NCI-H2227 (cell line): ENCODE results near the gene PDE7B.
A peak's percentile ranks its signal among the peaks of the same experiment; 100 is the strongest.

Source experiments
- DNase-seq: peaks from one replicate; lab custom pipeline; 2025; ENCODE audit not compliant: unreplicated experiment; lab: John Stamatoyannopoulos, UW

PDE7B gene

DNA sequence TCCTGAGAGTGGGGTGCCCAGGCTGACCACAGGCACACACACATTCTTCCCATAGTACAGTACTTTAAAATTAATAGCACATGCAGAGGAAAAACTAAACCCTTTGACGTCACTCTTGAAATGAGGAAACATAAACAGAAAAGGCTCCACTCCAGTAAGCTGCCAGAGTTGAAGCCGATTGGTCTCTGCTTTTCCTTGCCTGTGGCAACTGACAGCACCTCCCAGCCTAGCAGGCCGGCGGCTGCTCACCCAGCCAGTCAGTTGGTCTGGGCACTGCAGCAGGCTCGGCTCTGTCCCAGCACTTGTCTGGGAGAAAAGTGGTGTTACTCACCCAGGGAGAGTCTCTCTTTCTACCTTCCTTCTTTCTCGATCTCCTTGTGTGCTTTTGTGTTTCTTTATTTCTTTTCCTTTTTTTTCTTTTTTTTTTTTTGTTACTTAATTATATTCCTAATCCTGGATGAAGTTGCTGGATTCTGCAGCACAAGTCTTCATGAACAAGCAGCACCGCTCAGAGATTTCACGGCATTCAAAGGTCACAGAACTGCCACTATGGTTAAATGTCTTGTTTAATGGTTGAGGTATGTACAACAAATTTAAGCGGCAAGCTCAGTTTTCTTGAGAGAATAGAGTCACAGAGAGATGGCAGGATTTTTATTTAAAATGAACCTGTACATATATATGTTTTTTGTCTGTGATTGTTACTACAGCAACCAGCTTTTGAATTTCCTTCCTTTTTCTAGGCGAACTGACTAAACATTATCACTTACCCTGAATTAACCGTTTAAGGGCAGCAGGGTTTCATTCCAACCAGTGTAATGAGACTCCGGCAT lies at the start of gene PDE7B:
PDE7B (plus strand) TSS at position 260 of the 830 bp plus-strand sequence.
- peak; percentile 45 for DNase-seq

DNA sequence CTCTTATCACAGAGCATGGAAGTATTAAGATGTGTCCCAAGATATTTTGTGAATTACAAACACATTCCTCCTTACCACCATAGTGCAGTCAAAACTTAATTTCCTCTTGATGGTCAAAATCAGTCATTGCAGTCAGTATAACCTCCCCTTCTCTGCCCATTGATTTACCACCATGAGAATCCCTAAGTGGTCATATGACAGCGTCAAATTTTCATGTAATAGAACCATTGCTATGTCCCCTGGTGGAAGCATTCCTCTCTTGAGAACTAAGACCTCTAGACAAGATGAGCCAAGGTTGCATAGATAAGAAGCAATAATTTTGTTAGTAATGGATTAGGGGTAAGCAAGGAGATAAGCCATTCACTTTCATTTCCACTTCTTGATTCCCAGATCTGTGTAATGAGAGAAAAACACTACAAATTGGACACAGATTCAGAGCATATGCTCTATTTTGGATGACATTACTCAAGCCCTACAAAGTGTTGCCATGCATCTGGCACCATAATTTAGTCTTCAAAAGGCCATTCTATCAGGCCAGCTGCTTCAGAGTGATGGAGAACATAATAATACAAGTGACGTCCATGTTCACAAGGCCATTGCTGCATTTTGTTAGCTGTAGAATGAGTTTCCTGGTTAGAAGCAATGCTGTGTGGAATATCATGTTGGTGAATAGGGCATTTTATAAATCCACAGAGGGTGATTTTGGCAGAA lies 49.6 kb upstream of the PDE7B start:
- DNase-seq, result no peak

DNA sequence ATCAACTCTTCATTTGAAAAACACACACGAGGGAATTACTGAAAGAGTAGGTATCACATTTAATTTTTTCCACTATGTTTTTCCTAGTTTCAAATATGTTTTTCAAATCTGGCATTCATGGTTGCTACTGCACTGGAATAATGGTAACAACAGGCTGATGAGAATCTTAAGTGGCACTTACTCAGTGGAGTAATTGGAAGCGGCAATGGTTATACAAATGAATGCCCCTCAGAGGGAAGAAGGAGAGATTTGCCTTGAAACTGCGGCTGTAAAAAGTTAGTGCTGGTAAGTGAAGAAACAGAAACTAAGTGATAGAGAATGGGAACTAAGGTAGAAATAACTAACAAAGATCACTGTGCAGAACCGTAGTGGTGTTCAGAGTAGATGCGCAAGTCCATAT lies 41.0 kb upstream of the PDE7B start:
- DNase-seq, result no peak

DNA sequence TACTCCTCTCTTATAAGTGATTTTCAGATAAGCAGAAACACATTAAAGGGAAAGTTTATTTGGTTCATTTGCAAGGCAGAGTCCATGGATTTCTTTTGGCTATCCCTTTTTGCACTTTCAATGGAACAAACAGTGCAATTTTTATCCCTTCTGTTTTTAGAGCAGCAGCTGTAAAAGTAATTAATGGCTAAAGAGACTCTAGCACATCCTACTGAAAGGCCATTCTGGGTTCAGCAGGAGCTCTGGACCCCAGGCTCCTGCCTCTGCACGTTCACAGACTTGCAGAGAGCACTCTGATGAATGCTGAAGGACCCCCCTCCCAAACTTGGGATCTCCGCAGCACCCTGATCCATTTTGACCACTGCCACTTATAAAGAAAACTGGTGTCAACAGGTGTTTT lies 40.3 kb upstream of the PDE7B start:
- no peak for DNase-seq

DNA sequence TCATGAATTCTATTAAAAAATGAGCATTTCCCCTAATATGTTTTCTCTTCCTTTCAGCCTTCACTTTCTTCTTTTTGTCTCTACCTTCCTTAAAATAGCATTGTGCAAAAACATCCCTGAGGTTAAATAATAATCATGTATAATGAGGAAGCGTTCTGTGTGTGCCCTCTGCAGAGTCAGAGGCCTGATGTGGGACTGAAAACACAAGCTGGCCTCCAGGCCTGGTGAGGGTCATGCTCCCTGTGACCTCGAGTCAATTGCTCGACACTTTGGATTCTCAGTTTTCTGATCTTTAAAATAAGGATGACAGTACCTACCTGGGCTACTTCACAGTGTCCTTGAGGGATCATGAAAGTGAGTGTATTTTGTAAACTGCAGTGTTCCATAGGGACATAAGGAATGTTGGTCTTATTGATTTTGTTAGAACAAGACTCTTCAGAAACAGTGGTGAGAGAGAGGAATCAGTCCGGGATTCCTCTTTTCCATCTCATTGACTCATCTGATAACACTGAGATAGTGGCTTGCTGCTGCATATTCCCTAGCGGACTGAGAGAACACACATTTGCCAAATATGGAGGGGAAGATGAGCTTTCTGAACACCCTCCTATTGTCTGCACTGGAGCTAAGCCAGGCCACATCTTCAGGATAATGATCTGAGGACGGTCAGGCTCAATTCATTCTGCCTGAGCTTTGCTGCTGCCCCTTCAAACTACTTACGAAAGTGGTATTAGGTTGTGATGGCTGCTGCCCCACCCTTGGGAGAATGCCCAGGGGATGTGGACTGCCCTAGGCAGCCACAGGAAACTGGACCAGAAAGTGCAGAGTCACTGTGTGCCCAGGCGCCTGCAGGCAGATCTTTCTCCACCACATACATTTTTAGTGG lies 39.6 kb upstream of the PDE7B start:
- DNase-seq, result no peak

DNA sequence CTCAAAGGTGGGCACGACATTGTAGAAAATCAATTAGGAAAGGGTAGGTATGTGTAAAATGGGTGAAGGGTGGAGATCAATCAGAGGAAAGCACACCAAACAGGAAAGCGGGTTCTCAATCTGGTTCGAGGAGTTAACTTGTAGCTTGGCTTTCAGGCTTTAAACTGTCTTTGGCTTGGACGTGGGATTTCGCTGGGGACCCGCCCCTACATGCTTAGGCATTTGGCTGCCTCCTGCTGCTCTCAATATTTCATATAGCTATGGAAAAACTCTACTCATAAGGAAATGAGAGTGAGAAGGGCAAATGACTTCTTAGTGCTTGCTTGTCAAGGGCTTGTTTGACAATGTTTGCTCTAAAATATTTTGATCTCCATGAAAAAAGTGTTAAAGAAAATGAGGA lies 38.1 kb upstream of the PDE7B start:
- no peak for DNase-seq

DNA sequence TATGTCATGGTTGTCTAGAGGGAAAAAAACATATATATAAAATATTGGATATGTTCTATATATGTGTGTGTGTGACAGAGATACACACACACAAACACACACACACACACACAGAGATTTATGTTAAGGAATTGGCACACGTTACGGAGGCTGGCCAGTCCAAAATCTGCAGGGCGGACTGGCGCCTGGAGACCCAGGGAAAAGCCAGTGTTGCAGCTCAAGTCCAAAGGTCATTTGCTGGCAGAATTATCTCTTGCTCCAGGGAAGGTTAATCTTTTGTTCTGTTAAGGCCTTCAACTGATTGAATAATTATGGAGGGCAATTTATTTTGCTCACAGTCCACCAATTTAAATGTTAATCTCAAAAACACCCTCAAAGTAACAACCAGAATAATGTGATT lies 37.5 kb upstream of the PDE7B start:
- peak; percentile 2 for DNase-seq

DNA sequence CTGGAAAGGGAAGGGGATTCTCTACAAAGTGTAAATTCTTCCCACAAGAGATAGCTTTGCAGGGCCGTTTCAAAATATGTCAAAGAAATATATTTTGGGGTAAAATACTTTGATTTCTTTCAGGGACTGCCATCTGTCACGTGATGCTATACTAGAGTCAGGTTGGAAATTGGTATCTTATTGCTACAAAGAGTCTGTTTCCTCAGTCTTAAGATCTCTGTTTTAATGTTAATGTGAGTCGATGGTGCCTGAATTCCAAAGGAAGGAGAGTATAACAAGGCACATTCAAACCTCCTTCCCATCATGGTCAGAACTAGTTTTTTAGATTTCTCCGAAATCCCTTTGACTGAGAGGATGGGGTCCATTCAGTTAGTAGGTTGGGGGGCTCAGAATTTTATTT lies 36.3 kb upstream of the PDE7B start:
- DNase-seq, result no peak

DNA sequence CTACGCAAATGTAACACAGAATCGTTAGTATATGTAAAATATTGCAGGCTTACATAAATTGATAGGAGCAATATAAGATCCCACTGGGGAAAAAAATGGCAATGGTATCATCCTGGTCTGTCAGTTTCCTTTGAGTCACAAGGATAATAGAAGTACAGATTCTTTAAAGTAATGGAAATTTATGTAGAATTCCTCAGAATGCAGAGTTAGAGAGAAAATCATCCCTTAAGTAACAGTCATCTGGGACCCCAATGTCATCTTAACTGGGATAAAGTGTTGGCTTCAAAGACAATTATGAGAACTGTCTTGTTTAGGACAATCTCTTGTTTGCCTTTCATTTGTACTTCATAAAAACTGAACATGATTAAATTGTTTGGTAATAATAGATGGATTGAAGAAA lies 34.5 kb upstream of the PDE7B start:
- no peak for DNase-seq

DNA sequence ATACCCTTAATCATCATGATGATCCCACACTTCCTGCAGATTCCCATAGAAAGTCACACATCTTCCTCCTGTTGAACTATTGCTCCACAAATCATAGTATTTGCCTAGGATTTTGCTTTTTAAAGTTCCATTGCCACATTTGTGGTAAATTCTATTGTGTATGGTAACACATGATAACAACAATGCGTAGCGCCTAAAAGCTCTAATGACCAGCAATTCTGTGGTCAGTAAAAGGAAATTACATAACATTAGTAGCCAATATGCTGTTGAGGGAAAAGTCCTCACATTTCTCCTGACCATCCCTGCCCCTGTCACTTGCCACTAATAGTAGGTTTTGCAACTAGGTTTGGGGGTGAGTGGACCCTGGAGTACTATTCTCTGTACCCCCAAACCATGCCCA lies 31.8 kb upstream of the PDE7B start:
- no peak for DNase-seq

DNA sequence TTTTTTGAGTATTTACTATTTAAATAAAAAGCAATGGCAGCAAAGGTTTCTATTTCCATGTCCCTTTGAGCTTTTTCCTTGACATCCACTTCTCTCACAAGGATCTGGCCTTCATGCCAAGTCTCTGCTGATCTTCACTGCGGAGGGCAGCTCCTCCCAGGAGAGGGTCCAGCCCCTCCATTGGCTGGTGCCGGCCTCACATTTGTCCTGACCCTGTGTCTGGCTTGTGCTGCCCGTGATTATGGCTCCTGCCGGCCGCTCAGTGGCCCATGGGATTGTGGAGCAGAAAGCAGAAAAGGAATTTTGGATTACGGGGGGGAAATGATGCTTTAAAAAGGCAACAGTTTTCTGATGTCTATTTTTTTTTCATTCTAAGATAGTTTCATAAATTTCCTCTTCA lies 31.2 kb upstream of the PDE7B start:
- DNase-seq, result no peak

DNA sequence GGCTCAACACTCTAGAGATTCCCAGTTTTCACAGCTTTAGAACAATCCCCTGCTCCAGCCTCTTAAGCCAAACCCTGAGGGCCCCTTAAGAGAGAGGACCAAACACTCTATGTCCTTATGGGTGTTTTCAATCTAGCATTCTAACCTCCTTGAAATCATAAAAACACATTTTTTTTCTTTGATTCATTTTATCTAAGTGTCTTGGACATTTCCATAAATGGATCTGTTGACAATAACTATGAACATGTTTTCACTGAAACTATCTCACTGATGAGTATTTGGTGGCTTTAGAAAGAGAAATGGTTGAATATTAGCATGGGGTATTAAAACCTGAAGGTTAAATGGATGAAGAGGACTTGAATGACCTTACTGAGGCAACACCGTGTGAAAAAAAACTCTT lies 27.6 kb upstream of the PDE7B start:
- no peak for DNase-seq

DNA sequence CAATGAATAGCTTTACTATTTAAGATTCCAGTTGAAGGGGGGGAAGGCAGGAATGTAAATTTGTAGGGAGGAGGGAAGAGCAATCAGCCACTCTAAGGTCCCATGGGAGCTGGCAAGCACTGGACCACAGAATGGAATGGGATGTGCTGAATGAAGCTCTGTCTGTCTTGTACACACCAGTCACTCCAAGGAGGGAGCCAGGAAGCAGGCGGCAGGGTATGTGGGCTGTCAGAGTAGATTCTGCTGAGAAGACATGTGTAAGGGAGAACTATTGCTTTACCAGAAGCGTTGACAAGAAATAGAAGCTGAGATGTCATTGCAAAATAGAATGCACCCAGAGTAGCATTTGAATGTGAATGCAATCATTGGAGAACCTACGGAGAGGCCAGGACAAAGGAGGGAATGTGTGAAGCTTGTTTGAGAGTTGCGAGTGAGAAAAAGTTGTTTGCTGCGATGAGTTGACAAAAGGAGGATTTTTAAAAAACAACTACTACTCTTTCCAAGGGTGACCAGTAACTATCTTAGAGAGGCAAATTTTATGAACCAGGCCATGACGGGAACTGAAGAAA lies 25.2 kb upstream of the PDE7B start:
- no peak for DNase-seq

DNA sequence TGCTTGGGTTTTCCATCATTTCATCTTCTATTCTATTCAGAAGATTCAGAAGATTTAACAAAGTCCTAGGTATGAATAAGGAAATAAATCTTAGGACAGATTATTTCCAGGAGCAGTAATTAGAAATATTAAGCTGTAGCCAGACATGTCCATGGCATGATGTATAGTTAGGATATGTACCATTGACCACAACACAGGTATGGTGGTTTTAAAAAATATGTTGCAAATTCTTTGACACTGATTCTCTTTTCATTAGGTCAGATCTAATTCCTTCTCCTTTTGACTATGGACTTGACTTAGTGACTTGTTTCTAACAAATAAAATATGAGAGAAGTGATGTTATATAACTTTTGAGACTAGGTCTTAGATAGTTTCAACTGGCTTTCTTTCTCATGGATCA lies 23.5 kb upstream of the PDE7B start:
- DNase-seq, result no peak

DNA sequence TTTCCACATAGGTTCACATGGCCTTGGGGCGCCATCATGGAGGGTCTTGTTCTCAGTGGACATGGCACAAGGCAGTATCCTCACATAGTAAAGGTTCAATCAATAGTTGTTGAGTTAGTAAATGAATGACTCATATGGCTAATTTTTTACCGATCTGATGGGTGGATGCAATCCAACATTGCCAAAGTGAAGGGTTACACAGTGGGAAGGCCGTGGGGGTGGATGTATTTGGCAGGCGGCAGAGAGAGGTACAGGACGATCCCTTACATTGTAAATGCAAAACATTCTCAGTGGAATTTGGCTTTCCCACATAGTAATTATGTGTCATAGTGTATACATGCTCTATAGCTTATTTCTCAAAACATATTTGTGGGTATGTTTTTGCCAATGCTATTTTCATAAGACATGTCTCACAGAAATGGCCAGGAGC lies 21.0 kb upstream of the PDE7B start:
- DNase-seq, result no peak

DNA sequence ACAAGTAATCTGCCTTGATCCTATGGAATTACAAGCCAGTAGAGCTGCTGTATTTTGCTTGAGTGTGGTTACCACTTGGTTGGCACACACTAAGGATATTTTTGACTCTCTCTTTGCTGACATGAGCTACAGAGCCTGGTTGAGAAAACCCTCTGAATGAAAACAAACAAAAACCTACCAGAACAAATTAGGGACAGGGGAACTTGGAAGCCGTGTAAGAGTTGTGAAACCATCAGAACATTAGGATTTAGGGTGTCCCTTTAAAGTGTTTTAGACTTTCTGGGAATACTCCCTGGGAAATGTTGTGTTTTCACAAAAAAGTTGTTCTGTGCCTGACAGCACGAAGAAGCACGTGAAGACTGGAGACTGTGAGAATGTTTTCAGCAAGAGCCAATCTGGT lies 20.5 kb upstream of the PDE7B start:
- no peak for DNase-seq

DNA sequence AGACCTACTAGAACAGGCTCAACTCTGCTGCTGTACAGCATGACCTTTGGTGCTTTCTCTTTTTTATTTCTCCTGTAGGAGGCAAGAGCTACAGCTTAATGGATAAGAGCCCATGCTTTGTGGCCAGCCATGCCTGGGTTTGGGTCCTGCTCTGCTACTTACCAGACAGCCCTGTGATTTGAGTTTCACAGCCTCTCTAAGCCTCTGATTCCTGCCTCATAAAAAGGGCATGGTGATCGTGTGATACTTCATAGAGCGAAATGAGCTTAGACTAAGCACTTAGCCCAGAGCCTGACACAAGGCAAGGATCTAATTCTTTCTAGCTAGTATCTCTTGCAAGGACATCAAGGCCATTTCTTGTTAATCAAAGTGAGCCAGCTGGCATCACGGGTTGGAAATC lies 19.3 kb upstream of the PDE7B start:
- DNase-seq, result no peak

DNA sequence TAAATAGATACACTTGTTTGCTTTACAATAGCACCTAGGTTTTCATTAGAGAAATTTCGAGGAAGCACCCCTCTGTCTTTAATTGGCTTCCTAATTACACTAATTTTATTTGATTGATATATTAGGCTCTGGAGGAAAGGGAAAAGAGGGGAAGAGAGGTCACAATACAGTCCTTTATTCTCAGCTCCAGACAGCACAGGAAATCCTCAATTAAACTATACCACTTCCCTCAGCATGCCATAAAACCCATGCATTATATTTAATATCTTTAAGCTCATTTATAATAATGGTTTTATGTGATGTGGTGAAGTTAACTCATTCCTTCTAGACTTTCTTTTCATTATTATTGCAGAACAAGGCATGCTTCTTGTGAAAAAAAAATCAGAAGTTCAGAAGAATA lies 17.7 kb upstream of the PDE7B start:
- no peak for DNase-seq

DNA sequence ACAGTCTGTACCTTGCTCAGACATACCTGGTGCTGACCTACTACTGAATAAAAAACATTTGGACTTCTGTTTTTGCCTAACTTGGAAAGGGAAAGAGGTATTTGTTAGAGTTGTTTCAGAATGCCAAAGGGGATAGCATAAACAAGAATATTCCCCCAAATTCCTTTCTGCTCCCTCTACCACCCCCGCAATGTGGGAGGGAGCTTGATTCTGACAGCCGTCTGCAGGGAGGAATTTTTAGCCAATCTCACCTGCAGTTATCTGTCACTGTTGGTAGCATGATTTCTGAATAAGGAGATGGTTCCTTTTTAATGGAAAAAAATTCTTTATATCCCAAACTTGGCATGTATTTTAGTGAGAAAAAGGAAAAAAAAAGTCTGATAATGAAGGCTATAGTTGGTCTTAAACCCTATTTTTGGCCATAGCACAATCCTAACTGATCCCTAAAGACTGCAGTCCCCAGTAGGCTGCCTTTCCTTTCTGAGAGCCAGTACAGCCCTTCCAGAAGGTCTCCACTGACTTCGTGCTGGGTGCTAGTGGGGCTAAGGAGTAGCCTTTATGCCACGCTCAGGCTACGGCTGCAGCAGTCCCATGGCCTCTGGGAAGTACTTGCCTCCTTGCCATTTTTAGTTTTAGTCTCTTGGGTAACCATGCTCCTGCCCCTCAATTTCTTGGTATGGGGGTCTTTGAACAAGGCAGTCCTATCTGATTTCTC lies 13.6 kb upstream of the PDE7B start:
- no peak for DNase-seq

DNA sequence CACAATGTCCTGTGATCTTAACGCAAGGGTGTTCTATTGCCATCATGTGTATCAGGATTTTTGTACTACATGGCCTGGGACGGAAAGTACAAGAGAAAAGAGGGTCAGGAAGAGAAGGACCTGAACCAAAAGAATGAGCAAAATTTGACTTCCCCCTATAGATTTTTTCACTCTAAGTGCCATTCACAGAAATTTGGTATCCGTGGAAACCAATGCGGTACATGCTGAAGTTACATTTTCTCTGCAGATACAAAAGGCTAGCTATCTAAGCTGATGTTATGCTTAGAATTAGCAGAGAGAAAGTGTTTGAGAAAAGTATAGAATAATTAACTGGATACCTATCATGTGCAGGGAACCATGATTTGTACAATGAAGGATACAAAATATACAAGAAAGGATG lies 12.4 kb upstream of the PDE7B start:
- no peak for DNase-seq
